Measurements from ENCODE around the gene ZFP1. TPM values are rescaled to one million over a fixed set of nuclear protein-coding genes. Genes with fewer than 3 reads are reported as not detected.

The ZFP1 gene
- total and polyA plus RNA-seq, 2 experiments from 2014 or later = 4.8 to 12.5 TPM

- H3K4me2 ChIP-seq = no peak overlapping the region
- H3K9me2 ChIP-seq (ENCODE audit: insufficient read depth) = no peaks in the 10 kb centered on the region
- H3K4me1 ChIP-seq (ENCODE audit: insufficient read depth) = peaks cover 4% of the 10 kb centered on the region; the same call in 1 of the 2 replicates
- H3K27me3 Mint-ChIP-seq (ENCODE audit: insufficient read depth, low read depth, poor library complexity) = peaks cover 17% of the 10 kb centered on the region
- H3K27ac ChIP-seq (ENCODE audit: low read depth) = no peak overlapping the region
- no peaks in the 10 kb centered on the region for H3K9me3 Mint-ChIP-seq
- no peak for ATAC-seq
- peaks cover 14% of the 10 kb centered on the region for H3K4me1 Mint-ChIP-seq
- no peaks in the 10 kb centered on the region for H3K36me3 Mint-ChIP-seq (ENCODE audit: low read depth)
- no peak overlapping the region for H2AFZ ChIP-seq
- H4K20me1 ChIP-seq (replicated peaks; ENCODE audit: insufficient read depth) = no peaks in the 10 kb centered on the region
- TF ChIP-seq EZH2 (IDR thresholded peaks at IDR 0.05; ENCODE audit: low read depth, unreplicated experiment) (no peak), CTCF (conservative IDR thresholded peaks at IDR 0.05; ENCODE audit: low read depth in 2 of 2) (no peak), ZNF114 (CRISPR knock-in tag; IDR thresholded peaks at IDR 0.05) (no peak), REST (IDR thresholded peaks at IDR 0.05; ENCODE audit: unreplicated experiment) (no peak), POLR2AphosphoS5 (IDR thresholded peaks at IDR 0.05; ENCODE audit: low read depth) (no peak), ZNF331 (CRISPR knock-in tag; IDR thresholded peaks at IDR 0.05; ENCODE audit: low read depth) (no peak), NANOG (IDR thresholded peaks at IDR 0.05; ENCODE audit: borderline replicate concordance) (no peak), STAT1 (IDR thresholded peaks at IDR 0.05; ENCODE audit: unreplicated experiment) (no peak), ETS1 (IDR thresholded peaks at IDR 0.05) (no peak), EZH2phosphoT487 (IDR thresholded peaks at IDR 0.05; ENCODE audit: unreplicated experiment) (no peak), JUNB (IDR thresholded peaks at IDR 0.05; ENCODE audit: unreplicated experiment) (no peak), ZNF462 (CRISPR knock-in tag; IDR thresholded peaks at IDR 0.05) (no peak), CREB1 (CRISPR knock-in tag; IDR thresholded peaks at IDR 0.05; ENCODE audit: low read depth) (no peak)
- H3K79me2 ChIP-seq (replicated peaks; ENCODE audit: insufficient read depth) = no peaks in the 10 kb centered on the region
- H3K4me3 Mint-ChIP-seq = no peak overlapping the region
- H3K4me3 ChIP-seq = no peak overlapping the region
- 0 out of 2 replicates have a peak, but pooled peaks cover 4% of the 10 kb centered on the region for H3F3A ChIP-seq (replicated peaks; ENCODE audit: low read depth)
- H3K27ac Mint-ChIP-seq = no peak overlapping the region
- H3K36me3 ChIP-seq (ENCODE audit: insufficient read depth) = no peaks in the 10 kb centered on the region
- no peaks in the 10 kb centered on the region for H3K27me3 ChIP-seq (ENCODE audit: insufficient read depth)
- no peak for DNase-seq (ENCODE audit: low spot score)
Measured at GRCh38 chr16:75203096-75203495, 54.8 kb downstream of the ZFP1 start.
